ENCODE measurements around the gene MACROD2. TPM values are rescaled to one million over a fixed set of nuclear protein-coding genes. Genes with fewer than 3 reads are reported as not detected.

MACROD2 gene
- total and polyA plus RNA-seq, 2 experiments from 2014 or later, result 2.8 to 4.3 TPM

DNA sequence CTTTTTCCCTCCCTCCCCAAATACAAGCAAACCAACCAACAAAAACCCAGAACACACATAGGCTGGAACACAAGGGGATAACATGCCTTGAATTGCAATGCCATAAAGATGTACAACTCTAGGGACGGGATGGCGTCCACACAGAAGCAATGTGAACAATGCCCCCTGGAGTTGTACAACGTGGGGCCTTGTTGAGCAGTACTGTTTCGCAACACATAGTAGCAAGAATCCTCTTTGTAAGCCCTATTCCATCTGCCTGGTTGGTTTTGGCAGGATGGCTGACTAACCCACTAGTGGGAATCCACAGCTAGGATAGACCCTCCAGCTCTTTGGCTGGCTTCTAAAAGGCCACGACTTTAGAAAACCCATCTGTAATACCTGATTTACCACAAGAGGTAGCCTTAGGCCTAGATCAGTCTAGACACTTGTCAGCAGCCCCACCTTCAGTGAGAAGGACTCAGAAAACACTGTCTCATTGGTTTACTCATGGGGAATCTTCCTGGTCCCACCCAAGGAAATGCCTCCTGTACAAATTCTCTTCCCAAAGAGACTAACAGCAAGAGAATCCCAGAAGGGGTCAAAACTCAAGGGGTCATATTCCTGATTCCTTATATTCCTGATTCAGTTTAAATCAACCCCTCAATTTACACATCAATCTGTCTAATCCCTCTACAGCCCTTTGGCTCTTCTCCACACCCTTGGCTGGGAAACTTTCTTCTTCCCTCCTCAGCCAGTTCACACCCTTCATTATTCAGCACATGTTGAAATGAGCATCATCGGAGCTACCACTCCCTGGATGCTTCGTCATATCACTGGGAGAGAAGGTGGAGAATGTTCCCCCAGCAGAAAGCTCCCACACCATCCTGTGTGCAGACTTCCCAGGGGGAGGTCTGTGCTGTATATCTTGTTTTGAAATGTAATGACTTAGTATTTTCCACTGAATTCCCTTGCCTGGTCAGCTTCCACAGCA is 964.5 kb downstream of the MACROD2 start (continued):
- TF ChIP-seq, protein P1, sequence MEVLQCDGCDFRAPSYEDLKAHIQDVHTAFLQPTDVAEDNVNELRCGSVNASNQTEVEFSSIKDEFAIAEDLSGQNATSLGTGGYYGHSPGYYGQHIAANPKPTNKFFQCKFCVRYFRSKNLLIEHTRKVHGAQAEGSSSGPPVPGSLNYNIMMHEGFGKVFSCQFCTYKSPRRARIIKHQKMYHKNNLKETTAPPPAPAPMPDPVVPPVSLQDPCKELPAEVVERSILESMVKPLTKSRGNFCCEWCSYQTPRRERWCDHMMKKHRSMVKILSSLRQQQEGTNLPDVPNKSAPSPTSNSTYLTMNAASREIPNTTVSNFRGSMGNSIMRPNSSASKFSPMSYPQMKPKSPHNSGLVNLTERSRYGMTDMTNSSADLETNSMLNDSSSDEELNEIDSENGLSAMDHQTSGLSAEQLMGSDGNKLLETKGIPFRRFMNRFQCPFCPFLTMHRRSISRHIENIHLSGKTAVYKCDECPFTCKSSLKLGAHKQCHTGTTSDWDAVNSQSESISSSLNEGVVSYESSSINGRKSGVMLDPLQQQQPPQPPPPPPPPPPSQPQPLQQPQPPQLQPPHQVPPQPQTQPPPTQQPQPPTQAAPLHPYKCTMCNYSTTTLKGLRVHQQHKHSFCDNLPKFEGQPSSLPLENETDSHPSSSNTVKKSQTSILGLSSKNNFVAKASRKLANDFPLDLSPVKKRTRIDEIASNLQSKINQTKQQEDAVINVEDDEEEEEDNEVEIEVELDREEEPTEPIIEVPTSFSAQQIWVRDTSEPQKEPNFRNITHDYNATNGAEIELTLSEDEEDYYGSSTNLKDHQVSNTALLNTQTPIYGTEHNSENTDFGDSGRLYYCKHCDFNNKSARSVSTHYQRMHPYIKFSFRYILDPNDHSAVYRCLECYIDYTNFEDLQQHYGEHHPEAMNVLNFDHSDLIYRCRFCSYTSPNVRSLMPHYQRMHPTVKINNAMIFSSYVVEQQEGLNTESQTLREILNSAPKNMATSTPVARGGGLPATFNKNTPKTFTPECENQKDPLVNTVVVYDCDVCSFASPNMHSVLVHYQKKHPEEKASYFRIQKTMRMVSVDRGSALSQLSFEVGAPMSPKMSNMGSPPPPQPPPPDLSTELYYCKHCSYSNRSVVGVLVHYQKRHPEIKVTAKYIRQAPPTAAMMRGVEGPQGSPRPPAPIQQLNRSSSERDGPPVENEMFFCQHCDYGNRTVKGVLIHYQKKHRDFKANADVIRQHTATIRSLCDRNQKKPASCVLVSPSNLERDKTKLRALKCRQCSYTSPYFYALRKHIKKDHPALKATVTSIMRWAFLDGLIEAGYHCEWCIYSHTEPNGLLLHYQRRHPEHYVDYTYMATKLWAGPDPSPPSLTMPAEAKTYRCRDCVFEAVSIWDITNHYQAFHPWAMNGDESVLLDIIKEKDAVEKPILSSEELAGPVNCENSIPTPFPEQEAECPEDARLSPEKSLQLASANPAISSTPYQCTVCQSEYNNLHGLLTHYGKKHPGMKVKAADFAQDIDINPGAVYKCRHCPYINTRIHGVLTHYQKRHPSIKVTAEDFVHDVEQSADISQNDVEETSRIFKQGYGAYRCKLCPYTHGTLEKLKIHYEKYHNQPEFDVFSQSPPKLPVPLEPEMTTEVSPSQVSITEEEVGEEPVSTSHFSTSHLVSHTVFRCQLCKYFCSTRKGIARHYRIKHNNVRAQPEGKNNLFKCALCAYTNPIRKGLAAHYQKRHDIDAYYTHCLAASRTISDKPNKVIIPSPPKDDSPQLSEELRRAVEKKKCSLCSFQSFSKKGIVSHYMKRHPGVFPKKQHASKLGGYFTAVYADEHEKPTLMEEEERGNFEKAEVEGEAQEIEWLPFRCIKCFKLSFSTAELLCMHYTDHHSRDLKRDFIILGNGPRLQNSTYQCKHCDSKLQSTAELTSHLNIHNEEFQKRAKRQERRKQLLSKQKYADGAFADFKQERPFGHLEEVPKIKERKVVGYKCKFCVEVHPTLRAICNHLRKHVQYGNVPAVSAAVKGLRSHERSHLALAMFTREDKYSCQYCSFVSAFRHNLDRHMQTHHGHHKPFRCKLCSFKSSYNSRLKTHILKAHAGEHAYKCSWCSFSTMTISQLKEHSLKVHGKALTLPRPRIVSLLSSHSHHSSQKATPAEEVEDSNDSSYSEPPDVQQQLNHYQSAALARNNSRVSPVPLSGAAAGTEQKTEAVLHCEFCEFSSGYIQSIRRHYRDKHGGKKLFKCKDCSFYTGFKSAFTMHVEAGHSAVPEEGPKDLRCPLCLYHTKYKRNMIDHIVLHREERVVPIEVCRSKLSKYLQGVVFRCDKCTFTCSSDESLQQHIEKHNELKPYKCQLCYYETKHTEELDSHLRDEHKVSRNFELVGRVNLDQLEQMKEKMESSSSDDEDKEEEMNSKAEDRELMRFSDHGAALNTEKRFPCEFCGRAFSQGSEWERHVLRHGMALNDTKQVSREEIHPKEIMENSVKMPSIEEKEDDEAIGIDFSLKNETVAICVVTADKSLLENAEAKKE (CRISPR knock-in tag; IDR thresholded peaks at IDR 0.05), result no peak
- no peak for TF ChIP-seq NANOG (IDR thresholded peaks at IDR 0.05; ENCODE audit: borderline replicate concordance)
- no peak for TF ChIP-seq ZNF331 (CRISPR knock-in tag; IDR thresholded peaks at IDR 0.05; ENCODE audit: low read depth)

DNA sequence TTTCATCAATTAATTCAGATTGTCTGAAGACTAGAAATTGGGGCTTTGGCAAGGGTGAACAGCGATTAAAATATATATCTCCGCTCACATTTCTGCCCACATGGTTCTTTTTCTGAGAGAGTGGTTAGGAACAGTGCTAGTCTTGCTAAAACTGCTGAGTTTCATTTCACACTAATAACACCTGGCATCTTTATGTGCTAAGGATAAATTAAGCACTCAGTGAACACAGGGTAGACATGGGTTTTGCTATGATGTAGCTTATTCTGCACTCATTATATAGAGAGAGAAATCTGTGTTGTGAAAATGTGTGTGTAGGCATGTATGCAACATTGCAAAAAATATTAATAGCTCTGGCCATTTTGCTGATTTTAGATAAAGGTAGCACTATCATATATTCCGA is 965.5 kb downstream of the MACROD2 start:
- ATAC-seq, result no peak
- TF ChIP-seq ZNF331 (CRISPR knock-in tag; IDR thresholded peaks at IDR 0.05; ENCODE audit: low read depth), result no peak
- no peak for TF ChIP-seq NANOG (IDR thresholded peaks at IDR 0.05; ENCODE audit: borderline replicate concordance)
- no peak for TF ChIP-seq CTCF (conservative IDR thresholded peaks at IDR 0.05; ENCODE audit: low read depth in 2 of 2)
- no peak for TF ChIP-seq EZH2 (IDR thresholded peaks at IDR 0.05; ENCODE audit: low read depth, unreplicated experiment)
- no peak for TF ChIP-seq STAT1 (IDR thresholded peaks at IDR 0.05; ENCODE audit: unreplicated experiment)
- TF ChIP-seq, protein P2, sequence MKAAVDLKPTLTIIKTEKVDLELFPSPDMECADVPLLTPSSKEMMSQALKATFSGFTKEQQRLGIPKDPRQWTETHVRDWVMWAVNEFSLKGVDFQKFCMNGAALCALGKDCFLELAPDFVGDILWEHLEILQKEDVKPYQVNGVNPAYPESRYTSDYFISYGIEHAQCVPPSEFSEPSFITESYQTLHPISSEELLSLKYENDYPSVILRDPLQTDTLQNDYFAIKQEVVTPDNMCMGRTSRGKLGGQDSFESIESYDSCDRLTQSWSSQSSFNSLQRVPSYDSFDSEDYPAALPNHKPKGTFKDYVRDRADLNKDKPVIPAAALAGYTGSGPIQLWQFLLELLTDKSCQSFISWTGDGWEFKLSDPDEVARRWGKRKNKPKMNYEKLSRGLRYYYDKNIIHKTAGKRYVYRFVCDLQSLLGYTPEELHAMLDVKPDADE (IDR thresholded peaks at IDR 0.05), result no peak
- no peak for TF ChIP-seq CREB1 (CRISPR knock-in tag; IDR thresholded peaks at IDR 0.05; ENCODE audit: low read depth)
- no peak for TF ChIP-seq POLR2AphosphoS5 (IDR thresholded peaks at IDR 0.05; ENCODE audit: low read depth)
- TF ChIP-seq EZH2phosphoT487 (IDR thresholded peaks at IDR 0.05; ENCODE audit: unreplicated experiment), result no peak
- no peak for TF ChIP-seq ZNF114 (CRISPR knock-in tag; IDR thresholded peaks at IDR 0.05)
- Histone ChIP-seq H3K4me2 (no peak overlapping the region), H3F3A (replicated peaks; ENCODE audit: low read depth) (no peaks in the 10 kb centered on the region), H3K36me3 (ENCODE audit: insufficient read depth) (no peaks in the 10 kb centered on the region), H2AFZ (no peak overlapping the region), H3K79me2 (replicated peaks; ENCODE audit: insufficient read depth) (no peaks in the 10 kb centered on the region), H3K27ac (ENCODE audit: low read depth) (no peak overlapping the region), H3K9me2 (ENCODE audit: insufficient read depth) (no peaks in the 10 kb centered on the region), H4K20me1 (replicated peaks; ENCODE audit: insufficient read depth) (no peaks in the 10 kb centered on the region), H3K4me3 (no peak overlapping the region), H3K4me1 (ENCODE audit: insufficient read depth) (0 out of 2 replicates have a peak, but pooled peaks cover 8% of the 10 kb centered on the region), H3K27me3 (ENCODE audit: insufficient read depth) (no peaks in the 10 kb centered on the region)
- no peak for DNase-seq (ENCODE audit: low spot score)
- Mint-ChIP-seq H3K4me3 (no peak overlapping the region), H3K36me3 (ENCODE audit: low read depth) (no peaks in the 10 kb centered on the region), H3K9me3 (no peaks in the 10 kb centered on the region), H3K27me3 (ENCODE audit: insufficient read depth, low read depth, poor library complexity) (peaks cover 6% of the 10 kb centered on the region), H3K4me1 (peaks cover 17% of the 10 kb centered on the region; the same call in 2 of the 3 replicates), H3K27ac (no peak overlapping the region)

Measured in GM23338 (cell line).